Panc1 (cell line): ENCODE data around the gene HMGA1. TPM values are rescaled to one million over a fixed set of nuclear protein-coding genes. Genes with fewer than 3 reads are reported as not detected.

Experiments used
- ATAC-seq: fragments of 200-7000 bp; cut with Tn5 transposase; 2 replicates; pipeline ENCODE4 v1.9.1; 2020; ENCODE audit warnings: mild to moderate bottlenecking, moderate library complexity
- BruUV-seq: library from RNA; stranded (reverse); fragments of 400-500 nt; replicated peaks from 2 replicates; lab custom pipeline; 2021; lab: Mats Ljungman, UMichigan
- CTCF ChIA-PET: fragments of 300-600 bp; sonication (Branson Sonifier 250); formaldehyde crosslinking; loops from one replicate; lab custom pipeline; 2022; ENCODE audit warnings: antibody characterized with exemption; lab: Charles Lee
- POLR2A ChIA-PET: fragments of 300-600 bp; sonication (Branson Sonifier 250); formaldehyde crosslinking; loops from one replicate; lab custom pipeline; 2022; ENCODE audit warnings: antibody characterized with exemption; lab: Charles Lee
- DNase-seq: peaks from one replicate; pipeline ENCODE4 v3.0.0-alpha.2; 2010; ENCODE audit warnings: low read depth, low spot score
- H3K27ac ChIP-seq: 2 replicates; pipeline ENCODE4 v1.5.1; 2011; ENCODE audit warnings: mild to moderate bottlenecking, low read length, inconsistent platforms
- H3K27me3 ChIP-seq: fragments of 200-500 bp; sonication (Bioruptor generic); 2 replicates; pipeline ENCODE4 v1.6.0; 2014; ENCODE audit warnings: low read length, inconsistent platforms; ENCODE audit not compliant: control insufficient read depth, insufficient read depth
- H3K36me3 ChIP-seq: fragments of 200-500 bp; sonication (Bioruptor generic); 2 replicates; pipeline ENCODE4 v1.5.1; 2014; ENCODE audit warnings: inconsistent platforms, mild to moderate bottlenecking, low read length, moderate library complexity; ENCODE audit not compliant: control insufficient read depth, insufficient read depth
- H3K4me1 ChIP-seq: 2 replicates; pipeline ENCODE4 v1.5.1; 2011; ENCODE audit warnings: inconsistent platforms, mild to moderate bottlenecking, low read length, moderate library complexity; ENCODE audit not compliant: control insufficient read depth, insufficient read depth
- H3K4me3 ChIP-seq, 2 experiments: 2 replicates each; pipeline ENCODE4 v1.5.1; 2011 to 2012; ENCODE audit warnings: low read depth in 2 of 2, low read length in 2 of 2, mild to moderate bottlenecking in 2 of 2, inconsistent platforms in 1 of 2, moderate library complexity in 1 of 2
- H3K9me3 ChIP-seq: fragments of 200-500 bp; sonication (Bioruptor generic); 2 replicates; pipeline ENCODE4 v1.5.1; 2014; ENCODE audit warnings: low read depth, mild to moderate bottlenecking, inconsistent platforms, low read length, moderate library complexity; ENCODE audit not compliant: control insufficient read depth, insufficient read depth
- CTCF ChIP-seq: fragments of 450-650 bp; IDR thresholded peaks from 2 replicates; pipeline ENCODE4 v1.5.1; 2017; ENCODE audit warnings: mild to moderate bottlenecking
- POLR2AphosphoS5 ChIP-seq: IDR thresholded peaks from 2 replicates; pipeline ENCODE4 v1.6.1; 2012; ENCODE audit warnings: mild to moderate bottlenecking, low read depth, low read length, moderate library complexity
- REST ChIP-seq, 2 experiments: IDR thresholded peaks; 2 replicates each; pipeline ENCODE4 v1.6.1; 2011 to 2012; ENCODE audit warnings: low read depth in 2 of 2, control low read depth in 1 of 2, low read length in 1 of 2, mild to moderate bottlenecking in 1 of 2, moderate library complexity in 1 of 2; ENCODE audit not compliant: insufficient read depth in 1 of 2
- SIN3A ChIP-seq: IDR thresholded peaks from 2 replicates; pipeline ENCODE4 v1.6.1; 2012; ENCODE audit warnings: low read depth, mild to moderate bottlenecking, low read length, moderate library complexity, borderline replicate concordance; ENCODE audit not compliant: insufficient read depth
- TCF7L2 ChIP-seq: IDR thresholded peaks from 2 replicates; pipeline ENCODE4 v1.6.1; 2011; ENCODE audit warnings: mild to moderate bottlenecking, low read depth, low read length, inconsistent platforms
- in situ Hi-C: cut with HindIII; loops from 2 replicates; pipeline ENCODE4 v1.10.0; 2016; ENCODE audit warnings: low sequenced_read_pairs, low pct_unique_long_range_greater_than_20kb
- intact Hi-C: fragments of 100-400 bp; cut with micrococcal nuclease; formaldehyde crosslinking; loops from one replicate; pipeline ENCODE4 v1.10.0; 2022; ENCODE audit not compliant: unreplicated experiment
- total RNA-seq: library from RNA; stranded (reverse); gene quantifications from one replicate; pipeline ENCODE4 v1.2.1, GENCODE V29; 2021; ENCODE audit not compliant: unreplicated experiment

Gene HMGA1
- total RNA-seq, 1 experiment from 2014 or later: 444 TPM

- in situ Hi-C loops: no loop called here
- ChIA-PET CTCF (no interaction called here), POLR2A (no interaction called here)
- Histone ChIP-seq H3K4me1 (peaks cover 35% of the 10 kb centered on the region), H3K4me3 (peak overlapping the region; percentile 62 to 64), H3K36me3 (no peaks in the 10 kb centered on the region), H3K9me3 (no peaks in the 10 kb centered on the region), H3K27me3 (no peaks in the 10 kb centered on the region), H3K27ac (peak overlapping the region; percentile 60)
- intact Hi-C loops: no loop called here
- no TSS peak for BruUV-seq
- TF ChIP-seq TCF7L2: no peak
- TF ChIP-seq POLR2AphosphoS5: no peak; the same call in none of the 2 replicates
- no peak for TF ChIP-seq SIN3A
- no peak for TF ChIP-seq REST (IDR thresholded peaks at IDR 0.05; ENCODE audit: insufficient read depth in 1 of 2, low read depth in 2 of 2, low read length in 1 of 2)
- no peak for TF ChIP-seq CTCF
- no peak for DNase-seq
- ATAC-seq: peak; percentile 29
These were observed 1.2 kb upstream of the HMGA1 start for GRCh38 chr6:34235307-34236130.

- intact Hi-C loops (no loop called here), in situ Hi-C loops (no loop called here)
- Histone ChIP-seq H3K4me3 (peak overlapping the region; percentile 62 to 64), H3K27ac (peak overlapping the region; percentile 60), H3K4me1 (peaks cover 36% of the 10 kb centered on the region), H3K9me3 (no peaks in the 10 kb centered on the region), H3K27me3 (no peaks in the 10 kb centered on the region), H3K36me3 (no peaks in the 10 kb centered on the region)
- ChIA-PET POLR2A (no interaction called here), CTCF (interaction anchor here (0.9 kb wide), 1 partner anchor 29 kb away, joined by 4 read pairs; no protein-coding TSS in a partner anchor)
- DNase-seq: no peak
- BruUV-seq: TSS peak; percentile 99
- TF ChIP-seq SIN3A (no peak), POLR2AphosphoS5 (no peak), CTCF (no peak), TCF7L2 (no peak), REST (IDR thresholded peaks at IDR 0.05; ENCODE audit: insufficient read depth in 1 of 2, low read depth in 2 of 2, low read length in 1 of 2) (no peak)
- 0 out of 2 replicates have a peak, but pooled peaks have one; percentile 6 for ATAC-seq
These were observed 586 bp upstream of the HMGA1 start for GRCh38 chr6:34236131-34236442.
